ES-I3 (cell line): ENCODE results near the gene SETD1A.

Experiments
- H3K36me3 ChIP-seq: 2 replicates; pipeline ENCODE4 v1.6.1; 2013; ENCODE audit warnings: mild to moderate bottlenecking, low read length, control low read depth, moderate library complexity; ENCODE audit not compliant: insufficient read depth
- H3K4me1 ChIP-seq: 2 replicates; pipeline ENCODE4 v1.6.1; 2013; ENCODE audit warnings: mild to moderate bottlenecking, control low read depth, low read length; ENCODE audit not compliant: insufficient read depth
- H3K9ac ChIP-seq: 2 replicates; pipeline ENCODE4 v1.6.1; 2013; ENCODE audit warnings: low read depth, mild to moderate bottlenecking, low read length, moderate library complexity
- H3K9me3 ChIP-seq: 2 replicates; pipeline ENCODE4 v1.6.1; 2013; ENCODE audit warnings: mild to moderate bottlenecking, low read length, moderate library complexity; ENCODE audit not compliant: control insufficient read depth, insufficient read depth

The SETD1A gene

GRCh38 chr16:30998852-30999761 is 41.6 kb downstream of the SETD1A start:
- Histone ChIP-seq H3K36me3 (no peaks in the 10 kb centered on the region), H3K4me1 (peaks cover 18% of the 10 kb centered on the region; the same call in 1 of the 2 replicates), H3K9ac (no peak overlapping the region), H3K9me3 (no peaks in the 10 kb centered on the region)

DNA sequence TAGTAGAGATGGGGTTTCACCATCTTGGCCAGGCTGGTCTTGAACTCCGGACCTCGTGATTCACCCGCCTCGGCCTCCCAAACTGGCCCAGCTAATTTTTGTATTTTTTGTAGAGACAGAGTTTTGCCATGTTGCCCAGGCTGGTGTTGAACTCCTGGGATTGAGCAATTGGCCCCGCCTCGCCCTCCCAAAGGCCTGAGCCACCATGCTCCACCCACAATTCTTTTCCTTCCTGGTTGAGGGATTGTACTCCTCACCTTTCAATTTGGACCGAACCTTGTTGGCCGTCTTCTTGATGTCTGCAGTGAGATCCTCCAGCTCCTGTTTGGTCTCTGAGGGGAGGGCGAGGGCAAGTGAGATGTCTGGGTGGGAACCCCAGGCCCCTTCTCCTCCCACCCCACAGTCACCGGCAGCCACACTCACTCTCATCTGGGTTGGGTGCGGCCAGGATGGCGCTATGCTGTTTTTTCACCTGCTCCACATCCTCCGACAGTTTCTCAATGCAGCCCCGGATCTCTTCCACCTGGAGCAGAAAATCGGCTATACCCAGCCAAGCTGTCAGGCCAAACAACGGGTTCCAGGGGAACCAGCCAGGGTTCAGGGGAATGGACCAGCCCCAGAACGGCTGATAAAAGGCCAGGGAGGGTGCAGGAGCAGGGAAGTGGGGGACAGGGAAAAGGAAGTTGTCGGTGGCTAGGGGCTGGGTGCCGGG is 43.3 kb downstream of the SETD1A start:
- H3K36me3 ChIP-seq: no peaks in the 10 kb centered on the region
- peaks cover 19% of the 10 kb centered on the region; the same call in 1 of the 2 replicates for H3K4me1 ChIP-seq
- no peaks in the 10 kb centered on the region for H3K9me3 ChIP-seq
- H3K9ac ChIP-seq: no peak overlapping the region

- Histone ChIP-seq H3K9ac (no peak overlapping the region), H3K4me1 (peaks cover 26% of the 10 kb centered on the region; the same call in 1 of the 2 replicates), H3K36me3 (no peaks in the 10 kb centered on the region), H3K9me3 (no peaks in the 10 kb centered on the region)
Measured at GRCh38 chr16:31001507-31002249, 44.1 kb downstream of the SETD1A start.

GRCh38 chr16:31002250-31002700 is 44.7 kb downstream of the SETD1A start:
- H3K36me3 ChIP-seq: no peaks in the 10 kb centered on the region
- peaks cover 27% of the 10 kb centered on the region; the same call in 1 of the 2 replicates for H3K4me1 ChIP-seq
- no peaks in the 10 kb centered on the region for H3K9me3 ChIP-seq
- no peak overlapping the region for H3K9ac ChIP-seq

DNA sequence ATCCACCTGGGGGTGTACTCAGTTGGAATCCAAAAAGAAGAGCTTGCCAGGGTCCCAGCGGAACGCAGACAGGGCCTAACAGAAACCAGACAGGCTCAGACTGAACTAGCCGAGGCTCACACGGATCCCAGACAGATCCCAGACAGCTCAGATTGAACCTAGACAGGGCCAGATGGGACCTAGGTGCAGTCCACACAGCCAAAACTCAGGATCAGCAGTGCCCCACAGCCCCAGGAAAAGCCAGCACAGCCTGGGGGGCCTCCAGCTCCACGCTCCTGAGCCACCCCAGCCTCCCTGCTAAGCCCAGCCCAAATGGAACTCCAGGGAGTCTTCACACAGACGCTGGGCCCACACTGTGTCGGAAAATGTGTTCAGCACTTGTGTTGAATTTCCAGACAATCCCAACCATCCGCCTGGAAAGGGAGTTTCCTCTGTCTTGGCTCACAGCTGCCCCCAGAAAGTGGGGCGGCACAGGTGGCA is 45.3 kb downstream of the SETD1A start:
- Histone ChIP-seq H3K4me1 (peaks cover 32% of the 10 kb centered on the region; the same call in 1 of the 2 replicates), H3K9ac (no peak overlapping the region), H3K9me3 (no peaks in the 10 kb centered on the region), H3K36me3 (no peaks in the 10 kb centered on the region)

DNA sequence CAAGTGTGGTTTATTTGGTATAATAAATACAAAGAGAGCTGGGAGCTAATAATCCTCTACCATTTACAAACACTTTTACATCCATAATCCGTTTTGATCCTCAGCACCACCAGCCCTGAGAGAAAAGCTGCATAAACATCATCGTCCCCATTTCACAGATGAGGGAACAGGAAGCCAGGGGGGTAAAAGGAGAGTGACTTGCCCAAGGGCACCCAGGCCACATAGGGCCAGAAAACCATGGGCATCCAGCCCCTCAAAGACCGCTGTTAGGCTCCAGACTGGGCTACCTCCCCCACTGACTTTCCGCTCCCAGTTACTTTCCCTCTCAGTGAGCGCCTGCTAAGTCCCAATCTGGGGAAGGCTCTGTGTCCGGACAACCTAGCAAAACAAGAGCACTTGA is 46.2 kb downstream of the SETD1A start:
- Histone ChIP-seq H3K4me1 (peaks cover 25% of the 10 kb centered on the region; the same call in 1 of the 2 replicates), H3K36me3 (no peaks in the 10 kb centered on the region), H3K9ac (no peak overlapping the region), H3K9me3 (no peaks in the 10 kb centered on the region)

DNA sequence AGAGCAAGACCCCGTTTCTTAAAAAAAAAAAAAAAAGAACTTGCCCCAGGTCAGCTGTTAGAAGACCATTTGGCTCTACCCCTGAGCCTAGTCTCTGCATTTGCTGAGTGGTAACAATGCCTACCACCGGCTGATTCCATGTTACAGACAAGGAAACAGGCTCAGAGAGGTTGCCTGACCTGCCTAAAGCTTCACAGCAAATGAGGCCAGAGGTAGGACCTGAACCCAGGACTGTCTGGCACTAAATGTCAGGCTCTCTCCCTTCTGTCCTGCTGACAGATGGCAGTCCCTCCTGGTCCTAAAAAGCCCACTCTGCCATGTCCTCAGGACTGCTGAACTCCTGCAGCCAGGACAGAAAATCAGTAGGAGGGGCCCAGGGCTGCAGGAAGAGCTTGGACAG is 47.1 kb downstream of the SETD1A start:
- no peaks in the 10 kb centered on the region for H3K9me3 ChIP-seq
- no peaks in the 10 kb centered on the region for H3K36me3 ChIP-seq
- H3K9ac ChIP-seq: no peak overlapping the region
- peaks cover 17% of the 10 kb centered on the region; the same call in 1 of the 2 replicates for H3K4me1 ChIP-seq

DNA sequence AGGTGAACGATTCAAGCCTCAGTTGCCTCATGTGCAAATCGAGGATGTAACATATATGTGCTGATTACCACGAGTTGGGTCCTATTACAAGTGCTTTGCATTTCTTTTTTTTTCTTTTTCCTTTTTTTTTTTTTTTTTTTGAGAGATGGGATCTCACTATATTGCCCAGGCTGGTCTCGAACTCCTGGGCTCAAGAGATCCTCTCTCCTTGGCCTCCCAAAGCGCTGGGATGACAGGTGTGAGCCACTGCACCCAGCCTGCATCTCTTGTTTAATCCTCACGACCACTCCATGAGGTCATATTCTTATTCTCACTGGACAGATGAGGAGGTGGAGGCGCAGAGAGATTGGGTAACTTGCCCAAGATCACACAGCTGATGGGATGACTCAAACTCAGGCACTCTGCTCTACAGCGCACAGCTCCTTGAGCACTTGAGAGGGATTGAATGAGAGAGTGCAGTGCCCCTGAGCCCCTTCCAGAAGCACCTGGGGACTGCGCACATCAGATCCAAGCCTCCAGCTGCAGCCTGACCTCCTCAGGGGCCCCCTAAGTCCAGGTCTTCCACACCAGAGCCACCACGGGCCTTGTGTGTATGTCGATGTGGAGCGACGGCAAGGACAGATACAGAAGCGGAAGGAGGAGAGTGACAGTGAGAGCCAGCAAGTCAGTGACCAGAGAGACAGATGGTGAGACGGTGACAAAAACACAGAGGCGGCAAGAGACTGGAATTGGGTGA is 48.0 kb downstream of the SETD1A start:
- Histone ChIP-seq H3K9ac (no peak overlapping the region), H3K36me3 (no peaks in the 10 kb centered on the region), H3K4me1 (peaks cover 17% of the 10 kb centered on the region; the same call in 1 of the 2 replicates), H3K9me3 (no peaks in the 10 kb centered on the region)

- no peaks in the 10 kb centered on the region for H3K36me3 ChIP-seq
- no peaks in the 10 kb centered on the region for H3K9me3 ChIP-seq
- H3K4me1 ChIP-seq: peaks cover 17% of the 10 kb centered on the region; the same call in 1 of the 2 replicates
- H3K9ac ChIP-seq: no peak overlapping the region
Measured at GRCh38 chr16:31006086-31006385, 48.5 kb downstream of the SETD1A start.

GRCh38 chr16:31006589-31006988 is 49.0 kb downstream of the SETD1A start:
- Histone ChIP-seq H3K9ac (no peak overlapping the region), H3K4me1 (peaks cover 17% of the 10 kb centered on the region; the same call in 1 of the 2 replicates), H3K9me3 (no peaks in the 10 kb centered on the region), H3K36me3 (no peaks in the 10 kb centered on the region)

- no peaks in the 10 kb centered on the region for H3K36me3 ChIP-seq
- no peaks in the 10 kb centered on the region for H3K9me3 ChIP-seq
- peaks cover 17% of the 10 kb centered on the region; the same call in 1 of the 2 replicates for H3K4me1 ChIP-seq
- no peak overlapping the region for H3K9ac ChIP-seq
Measured at GRCh38 chr16:31007684-31008083, 50.1 kb downstream of the SETD1A start.

- H3K9me3 ChIP-seq: no peaks in the 10 kb centered on the region
- no peaks in the 10 kb centered on the region for H3K36me3 ChIP-seq
- no peak overlapping the region for H3K9ac ChIP-seq
- peaks cover 17% of the 10 kb centered on the region; the same call in 1 of the 2 replicates for H3K4me1 ChIP-seq
Measured at GRCh38 chr16:31008149-31008548, 50.6 kb downstream of the SETD1A start.

GRCh38 chr16:31008551-31008950 is 51.0 kb downstream of the SETD1A start:
- Histone ChIP-seq H3K4me1 (peaks cover 17% of the 10 kb centered on the region; the same call in 1 of the 2 replicates), H3K9me3 (no peaks in the 10 kb centered on the region), H3K9ac (no peak overlapping the region), H3K36me3 (no peaks in the 10 kb centered on the region)
